NB4 (cell line): ENCODE results near the gene CNTN4.

Source experiments
- DNase-seq: peaks from one replicate; pipeline ENCODE4 v3.0.0; 2010; ENCODE audit warnings: low read depth
- H3K4me3 ChIP-seq: one replicate; pipeline ENCODE4 v1.5.1; 2011; ENCODE audit warnings: mild to moderate bottlenecking, low read depth, low read length, moderate library complexity
- CTCF ChIP-seq: IDR thresholded peaks from one replicate; pipeline ENCODE4 v1.5.1; 2012; ENCODE audit warnings: low read depth, low read length
- MAX ChIP-seq: IDR thresholded peaks from 2 replicates; pipeline ENCODE4 v1.6.1; 2011; ENCODE audit warnings: low read depth, low read length
- MYC ChIP-seq: IDR thresholded peaks from 2 replicates; pipeline ENCODE4 v1.6.1; 2011; ENCODE audit warnings: low read depth, low read length
- POLR2A ChIP-seq: IDR thresholded peaks from 2 replicates; pipeline ENCODE4 v1.6.1; 2011; ENCODE audit warnings: mild to moderate bottlenecking; ENCODE audit not compliant: insufficient read length; ENCODE audit errors: extremely low read depth

CNTN4 gene

DNA sequence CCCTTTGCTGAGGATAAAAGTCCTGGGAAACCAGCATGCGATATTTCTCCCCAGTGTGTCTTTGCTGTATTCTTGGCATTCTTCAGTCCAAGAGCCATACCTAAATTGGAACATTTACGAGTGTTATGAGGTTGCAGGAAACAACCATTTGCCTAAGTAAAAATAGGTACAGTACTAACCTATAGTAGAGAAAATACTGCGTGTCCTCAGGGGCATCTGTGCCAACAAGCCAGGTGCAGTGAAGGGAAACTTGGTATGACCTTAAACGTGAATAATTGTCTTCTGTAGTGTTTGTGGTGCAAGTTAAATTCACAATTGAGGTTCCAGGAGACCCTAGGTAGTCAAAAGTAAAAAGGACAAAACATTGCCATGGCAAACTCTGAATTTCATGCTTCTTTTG lies 999.3 kb downstream of the CNTN4 start:
- no peak for TF ChIP-seq MAX
- TF ChIP-seq MYC, result no peak
- TF ChIP-seq POLR2A, result no peak
- TF ChIP-seq CTCF, result no peak
- no peak for DNase-seq

DNA sequence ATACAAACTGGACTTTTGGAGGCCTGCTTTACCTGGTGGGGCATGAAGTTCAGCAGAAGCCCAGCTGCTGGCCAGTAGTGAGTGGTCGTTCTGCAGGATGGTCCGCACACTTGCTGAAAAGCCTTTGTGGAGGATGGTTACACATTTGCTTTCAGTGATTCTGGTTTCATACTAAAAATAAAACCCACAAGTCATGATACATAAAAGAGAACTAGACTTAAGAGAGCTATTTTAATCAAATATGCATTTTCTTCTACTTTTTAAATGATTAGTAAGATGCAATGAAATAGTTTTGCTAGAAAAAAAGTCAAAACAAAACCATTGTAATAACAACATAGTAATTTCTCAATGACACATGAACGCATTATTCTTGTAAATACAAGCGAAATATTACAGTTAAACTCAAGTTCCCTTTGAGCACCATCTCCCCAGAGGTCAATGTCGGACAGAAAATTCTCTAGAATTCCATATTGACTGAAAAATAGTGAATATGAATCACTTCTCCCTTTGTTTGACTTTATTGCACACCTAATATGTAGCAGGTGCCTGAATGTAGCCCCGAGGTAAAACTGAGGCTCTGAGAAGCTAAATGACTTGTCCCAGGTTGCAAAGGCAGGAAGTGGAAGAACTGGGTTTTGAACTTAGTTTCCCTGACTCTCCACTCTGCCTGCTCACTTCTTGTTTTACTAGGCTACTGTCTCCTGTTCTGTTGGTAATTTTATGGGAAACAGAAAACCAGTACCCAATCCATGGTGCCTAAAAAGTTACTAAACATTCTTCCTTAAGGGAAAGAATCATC lies 1003.2 kb downstream of the CNTN4 start:
- H3K4me3 ChIP-seq, result no peak overlapping the region
- TF ChIP-seq MAX, result no peak
- no peak for TF ChIP-seq POLR2A
- no peak for TF ChIP-seq CTCF
- TF ChIP-seq MYC, result no peak
- no peak for DNase-seq

More for the DNA sequence above, 999.3 kb downstream of the CNTN4 start:
- no peak overlapping the region for H3K4me3 ChIP-seq

DNA sequence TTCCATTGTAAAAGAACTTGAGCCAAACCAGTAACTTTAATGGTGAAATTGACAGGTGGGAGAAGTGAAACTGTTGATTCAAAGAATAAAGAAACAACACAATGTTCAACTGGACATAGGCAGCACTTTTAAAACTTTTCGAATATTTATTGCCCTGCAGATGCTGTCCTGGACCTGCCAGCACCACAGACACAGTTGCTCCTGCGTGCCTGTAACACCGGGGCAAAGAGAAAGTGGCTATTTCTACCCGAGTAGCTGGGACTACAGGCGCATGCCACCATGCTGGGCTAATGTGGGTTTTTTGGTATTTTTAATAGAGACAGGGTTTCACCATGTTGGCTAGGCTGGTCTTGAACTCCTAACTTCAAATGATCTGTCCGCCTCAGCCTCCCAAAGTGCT lies 1004.1 kb downstream of the CNTN4 start:
- no peak overlapping the region for H3K4me3 ChIP-seq
- no peak for DNase-seq
- TF ChIP-seq POLR2A, result no peak
- TF ChIP-seq MAX, result no peak
- no peak for TF ChIP-seq MYC
- TF ChIP-seq CTCF, result no peak

DNA sequence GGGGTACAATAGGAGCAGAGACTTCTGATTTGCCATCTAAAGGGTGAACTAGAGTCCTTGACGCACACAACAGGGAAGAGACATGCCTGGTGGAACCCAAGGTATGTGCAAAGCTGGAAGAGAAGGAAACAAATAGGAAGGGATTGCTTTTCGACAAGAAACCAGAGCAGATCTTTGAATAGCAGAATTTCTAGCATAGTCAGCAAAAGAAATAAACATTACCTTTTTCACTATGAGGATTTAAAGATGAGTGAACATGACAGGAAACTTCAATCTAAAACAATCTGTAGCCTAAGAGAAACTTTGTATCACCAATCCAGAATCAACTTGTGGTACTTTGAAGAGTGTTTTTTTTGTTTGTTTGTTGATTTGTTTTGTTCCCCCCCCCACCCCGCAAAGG lies 1006.6 kb downstream of the CNTN4 start:
- no peak for TF ChIP-seq MYC
- TF ChIP-seq POLR2A, result no peak
- TF ChIP-seq MAX, result no peak
- no peak for TF ChIP-seq CTCF
- no peak overlapping the region for H3K4me3 ChIP-seq
- DNase-seq, result no peak

DNA sequence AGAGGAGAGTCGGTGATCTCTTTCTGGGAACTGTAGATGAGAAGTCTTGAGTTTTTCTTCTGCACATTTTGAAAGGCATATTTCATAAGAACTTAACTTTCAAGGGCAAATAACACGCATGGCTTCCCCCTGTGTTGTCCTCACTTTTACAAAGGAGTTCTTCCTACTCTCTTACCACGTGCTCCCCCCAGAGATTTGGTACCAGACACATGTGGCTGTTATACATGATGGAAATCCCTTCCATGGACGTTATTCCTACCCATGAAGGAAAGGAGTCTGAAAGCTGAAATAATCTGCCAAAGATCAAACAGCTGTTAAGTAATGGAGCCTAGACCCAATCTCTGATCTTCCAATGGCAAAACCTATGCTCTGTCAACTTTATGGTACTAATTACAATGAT lies 1007.1 kb downstream of the CNTN4 start:
- DNase-seq, result no peak
- H3K4me3 ChIP-seq, result no peak overlapping the region
- TF ChIP-seq MAX (no peak), POLR2A (no peak), CTCF (no peak), MYC (no peak)
